ENCODE results near the gene KLHDC9. TPM values are rescaled to one million over a fixed set of nuclear protein-coding genes. Genes with fewer than 3 reads are reported as not detected.

Gene KLHDC9
- total and polyA plus RNA-seq, 2 of the 13 experiments (the other 11 are each of a cell fraction or from before 2014, with no cell fraction given), result 2.9 TPM

DNA sequence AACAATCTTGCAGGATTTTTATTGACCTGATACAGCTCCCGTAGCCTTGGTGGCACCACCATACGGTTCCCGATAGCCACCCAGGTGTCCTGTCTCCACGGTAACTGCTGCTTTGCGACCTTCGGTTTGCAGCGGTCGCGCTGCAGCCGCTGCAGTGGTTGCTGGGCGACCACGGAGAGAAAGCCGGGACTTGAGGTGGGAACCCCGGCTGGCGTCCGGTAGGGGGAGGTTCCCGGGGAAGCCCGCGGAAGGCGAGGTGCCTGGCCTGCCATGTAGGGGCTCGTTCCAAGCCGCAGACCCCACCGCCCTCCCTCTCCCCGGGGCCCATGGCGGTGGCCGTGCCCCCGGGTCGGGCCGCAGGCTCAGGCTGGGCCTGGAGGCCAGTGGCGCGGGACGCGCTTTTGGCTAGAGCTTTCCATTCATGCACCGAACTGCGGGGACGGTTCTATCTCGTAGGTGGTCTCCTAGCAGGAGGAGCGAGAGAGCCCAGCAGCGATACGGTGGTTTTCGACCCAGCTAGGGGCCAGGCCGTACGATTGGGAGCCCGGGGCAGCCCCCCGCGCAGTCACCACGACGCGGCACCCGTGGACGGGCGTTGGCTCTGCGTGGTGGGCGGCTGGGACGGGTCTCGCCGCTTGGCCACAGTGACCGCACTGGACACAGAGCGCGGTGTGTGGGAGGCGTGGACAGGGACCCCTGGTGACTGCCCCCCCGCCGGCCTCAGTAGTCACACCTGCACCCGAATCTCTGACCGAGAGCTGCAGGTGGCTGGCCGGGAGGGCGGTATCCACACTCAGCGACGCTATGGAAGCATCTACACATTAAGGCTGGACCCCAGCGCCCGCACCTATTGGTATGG, at the start of gene KLHDC9 (continued):
- TF ChIP-seq CEBPB (IDR thresholded peaks at IDR 0.05; ENCODE audit: borderline replicate concordance, low read depth, low read length), result no peak
- TF ChIP-seq KLF9 (CRISPR knock-in tag; IDR thresholded peaks at IDR 0.05; ENCODE audit: low read depth), result no peak
- TF ChIP-seq ZNF33B (CRISPR knock-in tag; IDR thresholded peaks at IDR 0.05), result 0 out of 2 replicates have a peak, but pooled peaks have one; percentile 25
- TF ChIP-seq SMYD3 (CRISPR knock-in tag; IDR thresholded peaks at IDR 0.05), result no peak
- TF ChIP-seq RFXAP (CRISPR knock-in tag; IDR thresholded peaks at IDR 0.05; ENCODE audit: borderline replicate concordance), result 0 out of 2 replicates have a peak, but pooled peaks have one; percentile 39
- TF ChIP-seq, protein P1, sequence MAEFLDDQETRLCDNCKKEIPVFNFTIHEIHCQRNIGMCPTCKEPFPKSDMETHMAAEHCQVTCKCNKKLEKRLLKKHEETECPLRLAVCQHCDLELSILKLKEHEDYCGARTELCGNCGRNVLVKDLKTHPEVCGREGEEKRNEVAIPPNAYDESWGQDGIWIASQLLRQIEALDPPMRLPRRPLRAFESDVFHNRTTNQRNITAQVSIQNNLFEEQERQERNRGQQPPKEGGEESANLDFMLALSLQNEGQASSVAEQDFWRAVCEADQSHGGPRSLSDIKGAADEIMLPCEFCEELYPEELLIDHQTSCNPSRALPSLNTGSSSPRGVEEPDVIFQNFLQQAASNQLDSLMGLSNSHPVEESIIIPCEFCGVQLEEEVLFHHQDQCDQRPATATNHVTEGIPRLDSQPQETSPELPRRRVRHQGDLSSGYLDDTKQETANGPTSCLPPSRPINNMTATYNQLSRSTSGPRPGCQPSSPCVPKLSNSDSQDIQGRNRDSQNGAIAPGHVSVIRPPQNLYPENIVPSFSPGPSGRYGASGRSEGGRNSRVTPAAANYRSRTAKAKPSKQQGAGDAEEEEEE (CRISPR knock-in tag; IDR thresholded peaks at IDR 0.05; ENCODE audit: borderline replicate concordance), result 0 out of 2 replicates have a peak, but pooled peaks have one; percentile 45
- no peak for TF ChIP-seq ZNF317 (CRISPR knock-in tag; IDR thresholded peaks at IDR 0.05)
- TF ChIP-seq, protein P2, sequence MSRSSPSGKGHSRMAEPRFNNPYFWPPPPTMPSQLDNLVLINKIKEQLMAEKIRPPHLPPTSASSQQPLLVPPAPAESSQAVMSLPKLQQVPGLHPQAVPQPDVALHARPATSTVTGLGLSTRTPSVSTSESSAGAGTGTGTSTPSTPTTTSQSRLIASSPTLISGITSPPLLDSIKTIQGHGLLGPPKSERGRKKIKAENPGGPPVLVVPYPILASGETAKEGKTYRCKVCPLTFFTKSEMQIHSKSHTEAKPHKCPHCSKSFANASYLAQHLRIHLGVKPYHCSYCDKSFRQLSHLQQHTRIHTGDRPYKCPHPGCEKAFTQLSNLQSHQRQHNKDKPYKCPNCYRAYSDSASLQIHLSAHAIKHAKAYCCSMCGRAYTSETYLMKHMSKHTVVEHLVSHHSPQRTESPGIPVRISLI (CRISPR knock-in tag; IDR thresholded peaks at IDR 0.05; ENCODE audit: borderline replicate concordance), result no peak
- TF ChIP-seq, protein P3, sequence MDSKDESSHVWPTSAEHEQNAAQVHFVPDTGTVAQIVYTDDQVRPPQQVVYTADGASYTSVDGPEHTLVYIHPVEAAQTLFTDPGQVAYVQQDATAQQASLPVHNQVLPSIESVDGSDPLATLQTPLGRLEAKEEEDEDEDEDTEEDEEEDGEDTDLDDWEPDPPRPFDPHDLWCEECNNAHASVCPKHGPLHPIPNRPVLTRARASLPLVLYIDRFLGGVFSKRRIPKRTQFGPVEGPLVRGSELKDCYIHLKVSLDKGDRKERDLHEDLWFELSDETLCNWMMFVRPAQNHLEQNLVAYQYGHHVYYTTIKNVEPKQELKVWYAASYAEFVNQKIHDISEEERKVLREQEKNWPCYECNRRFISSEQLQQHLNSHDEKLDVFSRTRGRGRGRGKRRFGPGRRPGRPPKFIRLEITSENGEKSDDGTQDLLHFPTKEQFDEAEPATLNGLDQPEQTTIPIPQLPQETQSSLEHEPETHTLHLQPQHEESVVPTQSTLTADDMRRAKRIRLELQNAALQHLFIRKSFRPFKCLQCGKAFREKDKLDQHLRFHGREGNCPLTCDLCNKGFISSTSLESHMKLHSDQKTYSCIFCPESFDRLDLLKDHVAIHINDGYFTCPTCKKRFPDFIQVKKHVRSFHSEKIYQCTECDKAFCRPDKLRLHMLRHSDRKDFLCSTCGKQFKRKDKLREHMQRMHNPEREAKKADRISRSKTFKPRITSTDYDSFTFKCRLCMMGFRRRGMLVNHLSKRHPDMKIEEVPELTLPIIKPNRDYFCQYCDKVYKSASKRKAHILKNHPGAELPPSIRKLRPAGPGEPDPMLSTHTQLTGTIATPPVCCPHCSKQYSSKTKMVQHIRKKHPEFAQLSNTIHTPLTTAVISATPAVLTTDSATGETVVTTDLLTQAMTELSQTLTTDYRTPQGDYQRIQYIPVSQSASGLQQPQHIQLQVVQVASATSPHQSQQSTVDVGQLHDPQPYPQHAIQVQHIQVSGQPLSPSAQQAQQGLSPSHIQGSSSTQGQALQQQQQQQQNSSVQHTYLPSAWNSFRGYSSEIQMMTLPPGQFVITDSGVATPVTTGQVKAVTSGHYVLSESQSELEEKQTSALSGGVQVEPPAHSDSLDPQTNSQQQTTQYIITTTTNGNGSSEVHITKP (CRISPR knock-in tag; IDR thresholded peaks at IDR 0.05; ENCODE audit: low read depth), result no peak
- peak; percentile 47; the same call in 1 of the 2 replicates for TF ChIP-seq RBFOX2 (IDR thresholded peaks at IDR 0.05; ENCODE audit: low read depth, low read length)
- TF ChIP-seq, protein P4, sequence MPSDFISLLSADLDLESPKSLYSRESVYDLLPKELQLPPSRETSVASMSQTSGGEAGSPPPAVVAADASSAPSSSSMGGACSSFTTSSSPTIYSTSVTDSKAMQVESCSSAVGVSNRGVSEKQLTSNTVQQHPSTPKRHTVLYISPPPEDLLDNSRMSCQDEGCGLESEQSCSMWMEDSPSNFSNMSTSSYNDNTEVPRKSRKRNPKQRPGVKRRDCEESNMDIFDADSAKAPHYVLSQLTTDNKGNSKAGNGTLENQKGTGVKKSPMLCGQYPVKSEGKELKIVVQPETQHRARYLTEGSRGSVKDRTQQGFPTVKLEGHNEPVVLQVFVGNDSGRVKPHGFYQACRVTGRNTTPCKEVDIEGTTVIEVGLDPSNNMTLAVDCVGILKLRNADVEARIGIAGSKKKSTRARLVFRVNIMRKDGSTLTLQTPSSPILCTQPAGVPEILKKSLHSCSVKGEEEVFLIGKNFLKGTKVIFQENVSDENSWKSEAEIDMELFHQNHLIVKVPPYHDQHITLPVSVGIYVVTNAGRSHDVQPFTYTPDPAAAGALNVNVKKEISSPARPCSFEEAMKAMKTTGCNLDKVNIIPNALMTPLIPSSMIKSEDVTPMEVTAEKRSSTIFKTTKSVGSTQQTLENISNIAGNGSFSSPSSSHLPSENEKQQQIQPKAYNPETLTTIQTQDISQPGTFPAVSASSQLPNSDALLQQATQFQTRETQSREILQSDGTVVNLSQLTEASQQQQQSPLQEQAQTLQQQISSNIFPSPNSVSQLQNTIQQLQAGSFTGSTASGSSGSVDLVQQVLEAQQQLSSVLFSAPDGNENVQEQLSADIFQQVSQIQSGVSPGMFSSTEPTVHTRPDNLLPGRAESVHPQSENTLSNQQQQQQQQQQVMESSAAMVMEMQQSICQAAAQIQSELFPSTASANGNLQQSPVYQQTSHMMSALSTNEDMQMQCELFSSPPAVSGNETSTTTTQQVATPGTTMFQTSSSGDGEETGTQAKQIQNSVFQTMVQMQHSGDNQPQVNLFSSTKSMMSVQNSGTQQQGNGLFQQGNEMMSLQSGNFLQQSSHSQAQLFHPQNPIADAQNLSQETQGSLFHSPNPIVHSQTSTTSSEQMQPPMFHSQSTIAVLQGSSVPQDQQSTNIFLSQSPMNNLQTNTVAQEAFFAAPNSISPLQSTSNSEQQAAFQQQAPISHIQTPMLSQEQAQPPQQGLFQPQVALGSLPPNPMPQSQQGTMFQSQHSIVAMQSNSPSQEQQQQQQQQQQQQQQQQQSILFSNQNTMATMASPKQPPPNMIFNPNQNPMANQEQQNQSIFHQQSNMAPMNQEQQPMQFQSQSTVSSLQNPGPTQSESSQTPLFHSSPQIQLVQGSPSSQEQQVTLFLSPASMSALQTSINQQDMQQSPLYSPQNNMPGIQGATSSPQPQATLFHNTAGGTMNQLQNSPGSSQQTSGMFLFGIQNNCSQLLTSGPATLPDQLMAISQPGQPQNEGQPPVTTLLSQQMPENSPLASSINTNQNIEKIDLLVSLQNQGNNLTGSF (CRISPR knock-in tag; IDR thresholded peaks at IDR 0.05), result no peak
- no peak for TF ChIP-seq WIZ (CRISPR knock-in tag; IDR thresholded peaks at IDR 0.05)
- TF ChIP-seq, protein P5, sequence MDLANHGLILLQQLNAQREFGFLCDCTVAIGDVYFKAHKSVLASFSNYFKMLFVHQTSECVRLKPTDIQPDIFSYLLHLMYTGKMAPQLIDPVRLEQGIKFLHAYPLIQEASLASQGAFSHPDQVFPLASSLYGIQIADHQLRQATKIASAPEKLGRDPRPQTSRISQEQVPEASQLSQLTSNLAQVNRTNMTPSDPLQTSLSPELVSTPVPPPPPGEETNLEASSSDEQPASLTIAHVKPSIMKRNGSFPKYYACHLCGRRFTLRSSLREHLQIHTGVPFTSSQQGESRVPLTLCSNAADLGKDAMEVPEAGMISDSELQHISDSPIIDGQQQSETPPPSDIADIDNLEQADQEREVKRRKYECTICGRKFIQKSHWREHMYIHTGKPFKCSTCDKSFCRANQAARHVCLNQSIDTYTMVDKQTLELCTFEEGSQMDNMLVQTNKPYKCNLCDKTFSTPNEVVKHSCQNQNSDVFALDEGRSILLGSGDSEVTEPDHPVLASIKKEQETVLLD (CRISPR knock-in tag; IDR thresholded peaks at IDR 0.05; ENCODE audit: low read depth), result no peak
- TF ChIP-seq NFE2L1 (CRISPR knock-in tag; IDR thresholded peaks at IDR 0.05; ENCODE audit: borderline replicate concordance), result no peak

Measured in HepG2 (cell line).